Kidney (tissue), 14 donors: ENCODE data around the gene B4GALNT1. TPM values are rescaled to one million over a fixed set of nuclear protein-coding genes. Genes with fewer than 3 reads are reported as not detected.

Experiments
- DNase-seq, 5 donors: peaks; one replicate each; pipeline ENCODE4 v3.0.0-alpha.2; 2013 to 2020
- FAIRE-seq: peaks from 2 replicates; lab custom pipeline; 2012; peaks lifted over from hg19 to GRCh38; lab: Jason Lieb, UNC
- H3K27ac ChIP-seq, 2 donors: one replicate each; pipeline ENCODE4 v1.7.0; 2013; ENCODE audit warnings: low read depth in 2 of 2, low read length in 2 of 2, inconsistent platforms in 1 of 2
- H3K27me3 ChIP-seq: one replicate; pipeline ENCODE4 v1.7.1; 2013; ENCODE audit warnings: low read length, inconsistent platforms; ENCODE audit not compliant: control insufficient read depth, insufficient read depth
- H3K36me3 ChIP-seq, 3 donors: one replicate each; pipeline versions ENCODE4 v1.7.0 to v1.7.1; 2013; ENCODE audit warnings: low read length in 3 of 3, control low read depth in 1 of 3, inconsistent platforms in 1 of 3; ENCODE audit not compliant: insufficient read depth in 3 of 3, control insufficient read depth in 2 of 3
- H3K4me1 ChIP-seq, 3 donors: one replicate each; pipeline versions ENCODE4 v1.7.0 to v1.7.1; 2013; ENCODE audit warnings: low read length in 3 of 3, inconsistent platforms in 1 of 3, low read depth in 1 of 3; ENCODE audit not compliant: control insufficient read depth in 2 of 3, insufficient read depth in 2 of 3
- H3K4me3 ChIP-seq, 3 donors: one replicate each; pipeline versions ENCODE4 v1.7.0 to v1.8.1; 2013; ENCODE audit warnings: low read length in 3 of 3, control low read depth in 1 of 3, inconsistent platforms in 1 of 3
- H3K9ac ChIP-seq, 3 donors: one replicate each; pipeline versions ENCODE4 v1.7.0 to v1.7.1; 2013; ENCODE audit warnings: low read length in 3 of 3, control low read depth in 1 of 3, inconsistent platforms in 1 of 3
- H3K9me3 ChIP-seq, 3 donors: one replicate each; pipeline versions ENCODE4 v1.7.0 to v1.7.1; 2013; ENCODE audit warnings: low read length in 3 of 3, control low read depth in 1 of 3, inconsistent platforms in 1 of 3; ENCODE audit not compliant: control insufficient read depth in 2 of 3, insufficient read depth in 1 of 3
- intact Hi-C: fragments of 100-400 bp; cut with DNase I; formaldehyde crosslinking; loops from one replicate; pipeline ENCODE4 v1.11.1; 2022
- polyA plus RNA-seq: library from polyadenylated mRNA; stranded (reverse); fragments of 350-450 nt; fragmentation: Illumina TruSeq; extraction: RNeasy Lipid Tissue Mini Kit (QIAGEN cat#74804); gene quantifications from one replicate; pipeline ENCODE4 v1.2.3, GENCODE V29; 2014; ENCODE audit warnings: low read depth, low replicate concordance; ENCODE audit not compliant: insufficient read depth
- total RNA-seq: library from RNA; stranded (reverse); fragmentation: NEBNext Ultra II Directional; extraction: Animal tissue kit (Norgen Biotek cat#: 25700); gene quantifications from one replicate; pipeline ENCODE4 v1.2.1, GENCODE V29; 2021
- TF ChIP-seq, protein P1 (sequence below): IDR thresholded peaks from 3 replicates; pipeline ENCODE4 v1.5.1; 2012; ENCODE audit warnings: mild to moderate bottlenecking, moderate library complexity, borderline replicate concordance; ENCODE audit not compliant: insufficient read depth; ENCODE audit errors: extremely low read depth
- donor health status: control.
- donor health status: control.
- donor health status: control.
- donor health status: control.
- donor health status: control.
- donor health status: DM: yes; HTN: yes; CAD: no.
- donor health status: Normal renal cell carcinoma (clear cell type).

B4GALNT1 gene
- total and polyA plus RNA-seq, 2 donors from 2014 or later: 1.6 to 2.0 TPM

DNA sequence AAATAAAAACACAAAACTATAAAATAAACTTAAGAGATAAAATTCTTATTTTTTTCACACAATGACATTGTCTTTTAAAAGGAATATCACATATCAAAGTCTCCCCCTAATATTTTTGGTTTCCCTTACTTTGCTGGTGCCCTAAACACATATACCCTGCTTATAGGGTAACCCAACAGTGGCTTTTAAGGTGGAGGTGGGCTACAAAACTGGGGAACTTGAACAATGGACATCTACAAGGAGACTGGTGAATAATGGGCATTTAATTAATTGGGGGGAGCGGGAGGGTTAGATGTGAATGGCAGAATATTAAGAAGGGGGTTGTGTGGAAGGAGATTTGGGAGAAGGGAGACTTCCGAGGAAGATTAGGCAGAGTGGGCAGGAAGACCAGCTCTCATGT is 9.6 kb downstream of the B4GALNT1 start:
- FAIRE-seq (no peak), DNase-seq (no peak)
- H3K36me3 ChIP-seq: no peaks in the 10 kb centered on the region
- H3K27me3 ChIP-seq: peaks cover 51% of the 10 kb centered on the region
- no peaks in the 10 kb centered on the region for H3K9me3 ChIP-seq
- no peak overlapping the region for H3K27ac ChIP-seq
- TF ChIP-seq, protein P1, sequence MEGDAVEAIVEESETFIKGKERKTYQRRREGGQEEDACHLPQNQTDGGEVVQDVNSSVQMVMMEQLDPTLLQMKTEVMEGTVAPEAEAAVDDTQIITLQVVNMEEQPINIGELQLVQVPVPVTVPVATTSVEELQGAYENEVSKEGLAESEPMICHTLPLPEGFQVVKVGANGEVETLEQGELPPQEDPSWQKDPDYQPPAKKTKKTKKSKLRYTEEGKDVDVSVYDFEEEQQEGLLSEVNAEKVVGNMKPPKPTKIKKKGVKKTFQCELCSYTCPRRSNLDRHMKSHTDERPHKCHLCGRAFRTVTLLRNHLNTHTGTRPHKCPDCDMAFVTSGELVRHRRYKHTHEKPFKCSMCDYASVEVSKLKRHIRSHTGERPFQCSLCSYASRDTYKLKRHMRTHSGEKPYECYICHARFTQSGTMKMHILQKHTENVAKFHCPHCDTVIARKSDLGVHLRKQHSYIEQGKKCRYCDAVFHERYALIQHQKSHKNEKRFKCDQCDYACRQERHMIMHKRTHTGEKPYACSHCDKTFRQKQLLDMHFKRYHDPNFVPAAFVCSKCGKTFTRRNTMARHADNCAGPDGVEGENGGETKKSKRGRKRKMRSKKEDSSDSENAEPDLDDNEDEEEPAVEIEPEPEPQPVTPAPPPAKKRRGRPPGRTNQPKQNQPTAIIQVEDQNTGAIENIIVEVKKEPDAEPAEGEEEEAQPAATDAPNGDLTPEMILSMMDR: no peak
- peaks cover 0 to 19% (median 5%) of the 10 kb centered on the region in 3 donors for H3K4me1 ChIP-seq
- no peak overlapping the region for H3K9ac ChIP-seq
- no peak overlapping the region for H3K4me3 ChIP-seq
- intact Hi-C loops: loop anchor here (5.0 kb wide), 1 partner anchor 41 kb away; no protein-coding TSS in a partner anchor

DNA sequence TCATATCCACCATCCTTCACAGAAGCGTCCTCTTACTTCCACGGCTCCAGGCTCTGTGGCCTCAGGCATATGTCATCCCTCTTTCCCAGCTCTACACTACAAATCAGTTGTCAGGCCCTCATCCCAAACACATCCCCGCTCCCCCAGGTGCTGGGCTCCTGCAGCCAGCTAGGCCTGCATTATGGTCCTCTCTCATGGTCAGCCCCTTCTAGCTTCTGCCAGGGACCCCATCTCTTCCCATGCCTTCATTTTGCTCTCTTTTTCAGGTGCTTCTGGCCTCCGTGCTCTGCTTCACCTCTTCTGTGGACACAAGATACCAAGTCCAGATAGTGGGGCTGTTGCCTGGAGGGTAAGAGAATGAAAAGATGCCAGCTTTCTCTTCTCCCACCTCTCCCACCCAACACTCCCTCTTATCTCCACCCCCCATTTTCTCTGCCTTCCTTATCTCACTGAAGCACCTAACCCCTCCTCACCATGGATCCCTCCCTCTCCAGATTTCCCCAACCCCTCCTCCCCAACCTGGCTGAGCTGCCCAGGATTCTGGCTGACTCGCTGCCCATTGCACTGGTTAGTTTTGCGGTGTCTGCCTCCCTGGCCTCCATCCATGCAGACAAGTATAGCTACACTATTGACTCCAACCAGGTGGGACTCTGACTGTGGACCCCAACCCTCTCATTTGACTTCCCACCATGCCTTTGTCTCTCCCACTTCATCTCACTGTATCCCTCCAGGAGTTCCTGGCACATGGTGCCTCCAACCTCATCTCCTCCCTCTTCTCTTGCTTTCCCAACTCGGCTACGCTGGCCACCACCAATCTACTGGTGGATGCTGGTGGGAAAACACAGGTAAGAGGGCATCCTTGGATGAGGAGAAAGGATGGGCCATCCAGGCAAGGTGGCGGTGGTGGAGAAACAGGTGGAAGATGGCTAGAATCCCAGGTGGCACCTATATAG is 10.4 kb downstream of the B4GALNT1 start:
- peaks cover 0 to 16% (median 5%) of the 10 kb centered on the region in 3 donors for H3K4me1 ChIP-seq
- FAIRE-seq: no peak
- intact Hi-C loops: loop anchor here (5.0 kb wide), 1 partner anchor 40 kb away; no protein-coding TSS in a partner anchor
- TF ChIP-seq, protein P1: no peak
- H3K9ac ChIP-seq: no peak overlapping the region
- no peaks in the 10 kb centered on the region for H3K36me3 ChIP-seq
- peaks cover 44% of the 10 kb centered on the region for H3K27me3 ChIP-seq
- no peak overlapping the region for H3K27ac ChIP-seq
- H3K4me3 ChIP-seq: no peak overlapping the region
- H3K9me3 ChIP-seq: no peaks in the 10 kb centered on the region
- DNase-seq: peak in 1 of 5 donors; percentile 28

DNA sequence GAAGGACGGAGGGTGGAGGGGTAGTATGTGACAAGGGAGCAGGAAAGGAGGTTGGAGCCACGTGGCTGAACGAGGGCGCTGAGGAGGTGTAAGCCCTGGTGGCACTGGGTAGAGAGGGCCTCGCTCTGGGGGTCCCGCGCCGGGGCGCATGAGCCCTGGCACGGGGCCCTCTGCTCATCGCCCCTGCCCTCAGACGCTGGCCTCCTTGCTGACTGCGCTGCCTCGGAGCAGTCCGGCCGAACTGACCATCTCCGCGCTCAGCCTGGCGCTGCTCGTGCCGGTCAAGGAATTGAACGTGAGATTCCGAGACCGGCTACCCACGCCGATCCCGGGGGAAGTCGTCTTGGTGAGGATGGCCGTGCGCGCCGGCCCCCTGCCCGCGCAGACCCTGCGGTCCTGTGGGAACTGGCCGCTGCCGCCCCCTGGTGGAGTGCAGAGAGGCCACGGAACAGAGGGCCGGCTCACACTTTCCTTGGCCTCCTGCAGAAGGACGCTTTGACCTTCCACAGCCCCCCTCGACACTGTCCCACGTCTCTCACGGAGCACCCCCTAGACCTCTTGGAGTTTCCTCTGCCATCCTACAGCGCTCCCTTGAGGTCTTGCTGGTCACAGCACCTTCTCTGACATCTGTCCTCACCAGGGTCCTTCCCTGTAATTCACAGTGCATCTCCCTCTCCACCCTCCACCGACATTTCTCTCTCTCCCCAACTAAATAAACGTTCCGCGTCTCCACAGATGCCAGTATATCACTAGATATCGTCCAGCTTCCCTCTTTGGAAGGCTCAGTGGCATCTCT is 11.3 kb downstream of the B4GALNT1 start:
- intact Hi-C loops: loop anchor here (5.0 kb wide), 1 partner anchor 39 kb away; no protein-coding TSS in a partner anchor
- Histone ChIP-seq H3K27me3 (peaks cover 39% of the 10 kb centered on the region), H3K9me3 (no peaks in the 10 kb centered on the region), H3K9ac (no peak overlapping the region), H3K4me3 (peak overlapping the region in 2 of 3 donors; percentile 30 to 58), H3K27ac (no peak overlapping the region), H3K4me1 (peaks cover 0 to 16% (median 5%) of the 10 kb centered on the region in 3 donors), H3K36me3 (no peaks in the 10 kb centered on the region)
- FAIRE-seq (no peak), DNase-seq (peak; percentile 69 to 84 (median 75))
- TF ChIP-seq, protein P1: peak; percentile 80
